ENCODE measurements around the gene OXER1.
A peak's percentile ranks its signal among the peaks of the same experiment; 100 is the strongest.

Gene OXER1

GRCh38 chr2:42794271-42795046, 30.5 kb upstream of the OXER1 start:
- TF ChIP-seq, protein P1, sequence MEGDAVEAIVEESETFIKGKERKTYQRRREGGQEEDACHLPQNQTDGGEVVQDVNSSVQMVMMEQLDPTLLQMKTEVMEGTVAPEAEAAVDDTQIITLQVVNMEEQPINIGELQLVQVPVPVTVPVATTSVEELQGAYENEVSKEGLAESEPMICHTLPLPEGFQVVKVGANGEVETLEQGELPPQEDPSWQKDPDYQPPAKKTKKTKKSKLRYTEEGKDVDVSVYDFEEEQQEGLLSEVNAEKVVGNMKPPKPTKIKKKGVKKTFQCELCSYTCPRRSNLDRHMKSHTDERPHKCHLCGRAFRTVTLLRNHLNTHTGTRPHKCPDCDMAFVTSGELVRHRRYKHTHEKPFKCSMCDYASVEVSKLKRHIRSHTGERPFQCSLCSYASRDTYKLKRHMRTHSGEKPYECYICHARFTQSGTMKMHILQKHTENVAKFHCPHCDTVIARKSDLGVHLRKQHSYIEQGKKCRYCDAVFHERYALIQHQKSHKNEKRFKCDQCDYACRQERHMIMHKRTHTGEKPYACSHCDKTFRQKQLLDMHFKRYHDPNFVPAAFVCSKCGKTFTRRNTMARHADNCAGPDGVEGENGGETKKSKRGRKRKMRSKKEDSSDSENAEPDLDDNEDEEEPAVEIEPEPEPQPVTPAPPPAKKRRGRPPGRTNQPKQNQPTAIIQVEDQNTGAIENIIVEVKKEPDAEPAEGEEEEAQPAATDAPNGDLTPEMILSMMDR (conservative IDR thresholded peaks at IDR 0.05; ENCODE audit: low read depth, low read length), result peak; percentile 47
- no peak overlapping the region for H3K4me3 ChIP-seq (ENCODE audit: low read length)
- DNase-seq (ENCODE audit: low read depth), result no peak

DNA sequence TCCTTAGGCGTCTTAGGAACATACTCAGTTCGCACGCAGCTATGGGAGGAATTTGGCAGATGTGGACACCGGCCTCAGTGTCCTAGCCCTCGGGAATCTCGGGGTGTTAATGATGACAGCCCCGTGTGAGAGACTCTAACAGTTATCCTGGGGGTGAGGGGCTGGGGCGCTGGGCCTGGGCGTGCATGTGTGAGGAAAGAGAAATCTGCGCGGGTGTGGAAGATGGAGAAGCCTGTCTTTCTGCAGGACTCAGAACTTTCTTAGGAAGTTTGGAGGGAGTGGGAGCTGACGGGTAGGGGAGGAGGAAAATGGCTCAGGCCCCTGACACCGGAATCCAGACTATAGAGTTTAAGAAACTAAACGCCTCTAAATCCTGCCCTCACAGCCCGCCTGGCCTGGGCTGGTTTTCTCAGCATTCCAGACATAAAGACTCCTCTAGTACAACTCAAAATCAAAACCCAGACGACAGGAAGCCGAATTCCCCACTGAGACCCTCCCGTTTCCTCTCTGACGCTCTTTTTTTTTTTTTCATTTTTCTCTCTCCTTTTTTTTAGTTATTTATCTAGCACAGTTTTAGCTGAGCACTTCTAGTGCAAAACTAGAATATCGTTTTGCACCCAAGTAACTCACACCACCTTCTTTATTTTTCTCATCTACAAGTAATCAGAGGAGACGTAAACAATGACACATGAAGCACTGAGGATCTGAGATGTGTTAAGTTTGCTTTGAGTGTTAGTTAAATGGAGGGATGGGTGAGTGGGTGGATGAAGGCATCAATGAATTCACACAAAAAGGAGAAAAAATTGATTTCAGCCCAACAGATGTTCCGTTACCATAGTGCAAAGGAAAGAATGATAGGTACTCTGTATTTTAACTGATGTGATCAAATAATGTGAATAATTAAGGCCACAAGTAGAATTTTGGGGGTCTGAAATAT, 29.7 kb upstream of the OXER1 start:
- TF ChIP-seq, protein P1 (conservative IDR thresholded peaks at IDR 0.05; ENCODE audit: low read depth, low read length), result no peak
- no peak for DNase-seq (ENCODE audit: low read depth)
- peak overlapping the region; percentile 36 for H3K4me3 ChIP-seq (ENCODE audit: low read length)

DNA sequence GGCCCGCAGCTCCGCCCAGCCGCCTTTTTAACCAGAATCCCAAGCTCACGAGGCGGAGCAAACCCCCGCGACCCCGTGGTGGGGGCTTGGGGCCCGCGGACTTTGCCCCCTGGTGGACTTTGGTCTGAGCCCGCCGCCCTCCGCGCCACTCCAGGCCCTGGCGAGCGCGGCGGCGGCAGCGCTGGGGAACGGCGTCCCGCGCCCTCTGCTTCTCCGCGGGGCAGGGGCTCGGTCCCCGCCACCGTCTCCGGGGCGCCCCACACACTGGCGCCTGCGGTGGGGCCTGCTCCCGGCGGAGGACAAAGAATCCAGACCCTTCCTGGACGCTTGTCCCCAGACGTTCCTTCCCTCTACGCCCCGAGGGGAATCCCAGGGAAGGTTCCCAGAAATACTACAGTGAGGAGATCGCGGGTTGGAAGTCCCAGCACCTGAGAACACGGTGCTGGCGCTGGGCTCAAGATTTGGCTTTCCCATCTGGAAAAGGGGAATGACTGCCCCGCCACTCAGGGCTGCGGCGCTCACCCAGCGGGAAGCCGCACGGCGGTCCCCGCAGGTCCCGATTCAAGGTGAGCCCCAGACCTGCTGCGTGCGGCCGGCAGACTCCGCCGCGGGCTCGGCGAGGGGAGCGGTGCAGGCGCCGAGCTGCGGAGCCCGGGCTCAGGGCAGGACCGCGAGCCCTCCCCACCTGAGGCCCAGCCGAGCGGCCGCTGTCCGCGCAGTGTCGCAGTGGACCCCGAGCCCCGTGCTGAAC, 28.8 kb upstream of the OXER1 start, which contains the start of gene HAAO:
Gene HAAO, minus strand, starts transcription at position 1 of the 751 bp plus-strand sequence. CDS start 47 bp downstream, outside the sequence.
- no peak for DNase-seq (ENCODE audit: low read depth)
- TF ChIP-seq, protein P1 (conservative IDR thresholded peaks at IDR 0.05; ENCODE audit: low read depth, low read length), result no peak
- peak within 1 kb of the TSS; percentile 52 for H3K4me3 ChIP-seq (ENCODE audit: low read length)

- DNase-seq (ENCODE audit: low read depth), result no peak
- H3K4me3 ChIP-seq (ENCODE audit: low read length), result peak overlapping the region; percentile 52
- TF ChIP-seq, protein P1 (conservative IDR thresholded peaks at IDR 0.05; ENCODE audit: low read depth, low read length), result no peak
Measured at GRCh38 chr2:42792087-42792582, 28.2 kb upstream of the OXER1 start.

- peak overlapping the region; percentile 52 for H3K4me3 ChIP-seq (ENCODE audit: low read length)
- DNase-seq (ENCODE audit: low read depth), result no peak
Measured at GRCh38 chr2:42791606-42792005, 27.7 kb upstream of the OXER1 start.

GRCh38 chr2:42789751-42790150, 25.8 kb upstream of the OXER1 start:
- DNase-seq (ENCODE audit: low read depth), result no peak
- TF ChIP-seq, protein P1 (conservative IDR thresholded peaks at IDR 0.05; ENCODE audit: low read depth, low read length), result no peak
- H3K4me3 ChIP-seq (ENCODE audit: low read length), result no peak overlapping the region

More at GRCh38 chr2:42791606-42792005, 27.7 kb upstream of the OXER1 start:
- TF ChIP-seq, protein P1 (conservative IDR thresholded peaks at IDR 0.05; ENCODE audit: low read depth, low read length), result no peak
